T1000 (cell line): ENCODE data around the gene PPP2R2B.
"Not testable (repeated sequence)": the region's sequence is repeated elsewhere in the genome, so short reads cannot be mapped to it uniquely, and the experiment has no call there.

Source experiments
- DNase-seq: peaks from one replicate; lab custom pipeline; 2025; ENCODE audit warnings: mixed read lengths; lab: John Stamatoyannopoulos, UW

Gene PPP2R2B

DNA sequence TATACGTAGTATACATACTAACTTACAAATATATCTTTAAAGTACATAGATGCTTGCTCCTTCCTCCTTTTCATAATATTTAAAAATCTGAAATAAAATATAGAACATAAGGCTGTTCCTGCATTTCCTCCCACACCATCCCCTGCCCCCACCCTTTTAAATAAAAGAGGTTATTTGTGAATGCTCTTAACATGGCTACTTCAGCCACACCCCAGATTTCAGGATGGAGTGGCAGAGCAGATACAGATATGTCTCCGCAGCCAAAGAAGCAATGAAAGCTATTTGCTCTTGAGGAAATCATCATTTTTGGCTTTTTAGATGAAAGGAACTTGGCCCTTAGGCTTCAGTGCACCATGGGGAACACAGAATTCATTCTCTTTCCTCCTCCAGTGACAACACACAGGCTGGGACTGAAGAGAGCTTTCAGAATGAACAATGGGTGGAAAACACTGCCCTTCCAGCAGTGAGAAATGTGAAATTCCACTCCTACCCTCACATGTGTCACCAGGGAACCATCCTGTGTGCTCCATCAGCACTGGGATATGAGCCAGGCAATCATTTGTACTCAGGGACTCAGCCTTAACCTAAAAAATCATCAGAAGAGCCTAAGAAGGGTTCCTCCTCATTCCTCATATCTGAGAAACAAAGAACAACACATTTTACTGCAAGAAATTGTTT is 134.3 kb downstream of the PPP2R2B start:
- no peak for DNase-seq

DNA sequence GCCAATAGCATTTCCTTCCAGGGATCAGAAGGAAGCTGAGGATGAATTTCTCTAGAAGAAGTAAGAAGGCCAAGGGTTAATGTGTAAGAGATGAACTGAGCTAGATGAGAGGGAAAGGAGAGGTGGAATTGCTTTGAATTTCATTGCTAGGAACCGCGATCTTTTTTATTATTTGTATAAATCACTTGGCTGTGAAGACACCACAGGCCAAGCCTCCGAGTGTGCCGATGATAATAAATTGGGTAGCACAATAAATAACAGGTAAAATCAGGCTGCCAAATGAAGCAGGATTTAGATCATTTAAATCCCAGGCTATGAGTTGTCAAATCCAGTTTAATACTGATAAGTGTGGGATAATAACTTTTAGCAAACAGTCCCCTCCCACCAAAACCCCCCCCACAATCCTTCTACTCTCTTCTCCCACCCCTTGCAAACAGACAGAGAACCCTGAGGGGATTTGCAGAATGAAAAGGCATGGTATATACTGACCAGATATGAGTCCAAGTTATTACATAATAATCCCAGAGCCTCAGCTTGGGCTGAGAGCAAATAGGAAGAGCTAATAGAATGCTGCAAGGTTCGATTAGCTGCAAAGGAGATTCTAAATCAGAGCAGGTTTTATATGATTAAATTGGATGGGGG is 143.5 kb downstream of the PPP2R2B start:
- no peak for DNase-seq

DNA sequence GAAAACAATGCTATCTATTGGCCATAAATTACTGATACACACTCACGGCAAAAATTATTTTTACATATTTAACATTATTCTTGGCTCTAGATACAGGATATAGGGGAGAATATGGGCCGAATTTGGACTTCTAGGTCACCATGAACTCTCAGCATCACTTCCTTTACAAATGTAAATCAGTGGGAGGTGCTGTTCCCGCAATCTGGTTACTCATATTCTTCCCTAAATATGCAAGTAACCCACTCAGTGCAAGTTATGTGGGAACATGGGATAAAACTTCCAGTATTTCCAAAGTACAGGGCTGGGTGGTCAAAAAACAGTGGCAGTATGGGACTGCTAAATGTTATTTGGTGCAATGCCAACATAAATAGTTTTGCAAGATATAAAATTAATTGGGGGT is 145.6 kb downstream of the PPP2R2B start:
- no peak for DNase-seq

DNA sequence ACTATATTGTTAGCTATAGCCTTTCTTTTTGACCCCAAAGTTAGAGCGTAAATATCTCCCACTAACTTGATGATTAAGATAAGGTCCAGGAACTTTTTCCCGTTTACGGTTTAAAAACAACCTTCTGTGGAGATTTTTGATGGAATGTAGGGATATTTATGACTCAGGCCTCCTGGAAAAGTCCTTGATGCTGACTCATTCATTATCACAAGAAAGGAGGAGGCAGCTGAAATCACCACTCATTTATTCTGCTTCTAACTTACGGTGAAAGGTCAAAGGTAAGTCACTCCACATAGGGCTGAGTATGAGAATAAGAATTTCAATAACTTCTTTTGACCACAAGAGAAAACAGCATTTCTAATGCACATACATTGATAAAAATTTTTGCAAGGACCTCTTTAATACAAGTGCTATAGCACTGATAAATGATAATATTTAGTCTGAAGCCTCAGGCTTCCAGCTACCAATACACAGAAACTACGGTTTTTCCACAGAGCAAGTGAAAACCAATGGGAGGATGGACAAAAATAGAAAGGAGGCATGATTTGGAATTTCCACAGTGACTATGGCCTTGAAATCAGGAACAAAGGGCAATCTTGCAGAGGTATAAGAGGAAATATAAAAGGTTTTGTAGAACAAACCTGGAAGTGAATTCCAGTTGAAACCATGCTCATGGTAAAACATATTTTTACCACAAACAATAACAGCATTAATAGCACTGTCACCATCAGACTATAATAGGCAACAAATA is 146.5 kb downstream of the PPP2R2B start:
- DNase-seq = peak; percentile 21

DNA sequence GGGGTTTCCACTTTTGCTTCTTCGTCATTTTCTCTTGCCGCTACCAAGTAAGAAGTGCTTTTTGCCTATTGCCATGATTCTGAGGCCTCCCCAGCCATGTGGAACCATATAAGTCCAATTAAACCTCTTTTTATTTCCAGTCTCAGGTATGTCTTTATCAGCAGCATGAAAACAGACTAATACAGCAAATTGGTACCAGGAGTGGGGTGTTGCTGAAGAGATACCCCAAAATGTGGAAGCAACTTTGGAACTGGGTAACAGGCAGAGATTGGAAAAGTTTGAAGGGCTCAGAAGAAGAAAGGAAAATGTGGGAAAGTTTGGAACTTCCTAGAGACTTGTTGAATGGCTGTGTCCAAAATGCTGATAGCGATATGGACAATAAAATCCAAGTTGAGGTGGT is 149.8 kb downstream of the PPP2R2B start:
- DNase-seq = not testable (repeated sequence)

DNA sequence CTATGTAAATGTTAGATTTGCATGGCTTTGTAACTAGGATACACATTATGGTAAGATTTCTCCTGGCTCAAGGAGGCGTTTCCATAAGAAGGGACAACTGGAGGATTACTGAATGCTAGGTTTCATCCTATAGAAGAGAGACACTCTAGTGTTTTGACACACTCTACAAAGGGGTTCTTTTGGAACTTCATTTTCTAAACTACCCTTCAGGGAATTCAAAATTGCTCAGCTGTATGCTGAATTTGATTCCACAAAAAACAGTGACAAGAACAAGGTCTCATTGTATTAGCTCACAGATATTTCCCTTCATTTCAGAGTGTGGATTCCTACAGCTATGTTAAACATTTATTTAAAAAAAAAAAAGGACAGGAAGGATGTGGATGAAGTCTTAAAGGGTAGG is 151.7 kb downstream of the PPP2R2B start:
- no peak for DNase-seq

DNA sequence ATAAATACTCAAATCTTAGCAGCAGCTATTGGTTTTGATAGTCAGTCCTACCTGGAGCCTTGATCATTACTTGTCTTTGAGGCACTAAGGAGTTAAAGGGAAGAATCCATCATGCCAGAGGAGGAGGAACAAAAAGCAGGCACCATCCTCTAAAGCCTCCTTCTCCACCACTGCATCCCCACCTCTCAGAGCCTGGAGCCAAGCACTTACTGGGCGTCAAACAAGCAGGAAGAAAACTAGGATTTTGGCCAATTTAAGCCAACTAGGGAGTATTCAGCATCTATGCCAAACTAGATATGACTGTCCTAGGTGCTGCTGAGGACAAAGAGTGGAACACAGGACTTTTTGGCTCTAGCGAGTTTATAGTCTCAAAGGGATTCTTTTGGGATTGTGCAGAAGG is 152.5 kb downstream of the PPP2R2B start:
- DNase-seq = no peak

DNA sequence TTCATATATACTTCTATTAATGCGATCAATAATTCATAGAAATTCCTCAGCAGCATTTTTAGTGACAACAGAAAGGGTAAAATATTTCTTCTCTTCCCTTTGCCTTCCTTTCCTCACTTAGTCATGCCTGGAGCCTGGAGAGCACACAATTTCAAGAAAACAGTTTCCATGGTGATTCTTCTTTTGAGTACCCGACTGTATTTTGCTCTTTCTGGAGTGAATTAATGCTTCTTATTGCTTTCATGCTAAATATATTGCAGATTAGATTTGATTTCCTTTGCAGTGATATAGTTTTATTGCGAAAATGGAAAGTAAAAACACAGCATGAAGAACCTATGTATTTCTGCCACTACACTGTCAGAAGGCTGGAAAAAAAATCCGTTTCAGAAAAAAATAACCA is 153.5 kb downstream of the PPP2R2B start:
- DNase-seq = no peak

DNA sequence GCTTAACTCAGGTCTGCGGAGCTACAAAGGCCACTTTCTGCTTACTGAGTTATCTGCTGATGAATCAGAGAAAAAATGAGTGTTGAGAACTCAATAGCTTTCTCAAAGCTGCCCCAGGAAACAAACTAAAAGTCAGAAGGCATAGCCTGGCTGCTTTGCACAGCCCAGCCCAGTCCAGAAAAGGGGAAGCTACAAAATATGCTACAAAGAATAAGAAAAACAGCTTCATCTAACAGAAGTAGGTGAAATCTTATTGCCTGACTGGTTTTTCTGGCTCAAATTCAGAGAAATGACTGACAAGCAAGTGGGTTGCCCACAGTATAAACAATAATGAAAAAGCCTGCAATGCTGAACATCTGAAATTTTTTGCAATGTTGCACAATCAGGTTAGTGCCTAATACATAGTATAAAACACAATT is 156.2 kb downstream of the PPP2R2B start:
- DNase-seq = no peak

DNA sequence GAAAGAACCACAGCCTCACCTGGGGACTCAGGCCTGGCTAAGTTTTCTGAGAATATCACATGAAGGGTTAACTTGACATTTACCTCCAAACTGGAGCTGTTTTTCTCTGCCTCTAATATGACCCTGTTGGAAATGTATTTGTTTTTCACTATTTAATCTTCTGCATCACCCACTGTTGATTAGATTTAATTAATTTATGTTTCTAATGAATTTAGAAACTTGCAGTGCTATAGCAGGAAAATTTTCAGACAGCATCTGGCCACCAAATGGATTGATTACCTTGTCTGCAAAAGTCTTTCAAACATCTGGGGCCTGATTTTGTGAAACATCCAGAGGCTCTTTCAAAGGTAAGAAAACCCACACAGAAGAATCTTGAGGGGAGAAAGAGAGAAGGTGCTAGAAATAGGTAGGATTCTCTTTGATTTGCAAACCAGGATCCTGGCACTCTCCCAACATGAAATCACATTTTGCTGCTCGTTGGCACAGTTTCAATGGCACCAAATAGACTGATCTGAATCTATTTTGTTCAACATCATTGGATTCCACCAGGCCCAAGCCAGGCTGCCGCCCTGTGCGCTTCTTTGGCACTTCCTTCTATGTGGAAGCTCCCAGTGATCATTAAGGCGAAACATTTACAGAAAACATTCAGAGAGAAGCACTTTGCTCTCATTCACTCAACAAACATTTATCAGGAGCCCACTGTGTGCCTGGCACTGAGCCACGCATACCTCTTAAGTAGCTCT is 157.3 kb downstream of the PPP2R2B start:
- no peak for DNase-seq

DNA sequence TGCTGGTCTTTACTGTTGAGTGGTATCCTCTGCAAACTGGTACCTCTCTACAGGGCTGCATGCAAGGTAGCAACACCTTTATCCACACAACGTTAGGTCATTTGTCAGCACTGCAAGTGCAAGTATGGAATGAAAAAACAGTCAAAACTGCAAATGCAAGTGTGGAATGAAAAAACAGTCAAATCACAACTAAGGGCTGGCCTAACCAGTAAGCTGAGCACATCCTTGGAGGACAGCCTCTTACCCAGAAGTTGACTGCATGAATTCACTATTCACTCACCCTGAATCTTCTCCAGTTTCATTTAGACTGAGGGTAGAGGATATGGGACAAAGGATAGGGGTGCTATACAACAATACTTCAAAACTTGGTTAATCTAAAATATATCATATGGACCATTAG is 158.4 kb downstream of the PPP2R2B start:
- no peak for DNase-seq

DNA sequence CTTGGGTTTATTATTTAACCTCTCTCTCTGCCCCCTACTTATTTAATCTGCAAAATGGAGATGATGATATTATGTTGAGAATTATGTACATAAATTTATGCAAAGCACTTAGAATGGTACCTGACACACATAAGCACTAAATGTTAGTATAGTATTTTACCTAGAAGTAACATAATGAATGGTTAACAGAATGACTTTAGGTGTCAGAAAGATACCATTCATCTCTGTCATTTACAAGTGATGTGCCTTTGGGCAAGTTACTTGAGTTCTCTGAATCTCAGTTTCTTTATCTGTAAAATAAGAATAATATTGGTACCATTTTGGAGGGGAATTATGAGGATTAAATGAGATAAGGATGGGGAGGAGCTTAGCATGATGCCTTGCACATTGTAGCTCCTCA is 159.4 kb downstream of the PPP2R2B start:
- DNase-seq = no peak

DNA sequence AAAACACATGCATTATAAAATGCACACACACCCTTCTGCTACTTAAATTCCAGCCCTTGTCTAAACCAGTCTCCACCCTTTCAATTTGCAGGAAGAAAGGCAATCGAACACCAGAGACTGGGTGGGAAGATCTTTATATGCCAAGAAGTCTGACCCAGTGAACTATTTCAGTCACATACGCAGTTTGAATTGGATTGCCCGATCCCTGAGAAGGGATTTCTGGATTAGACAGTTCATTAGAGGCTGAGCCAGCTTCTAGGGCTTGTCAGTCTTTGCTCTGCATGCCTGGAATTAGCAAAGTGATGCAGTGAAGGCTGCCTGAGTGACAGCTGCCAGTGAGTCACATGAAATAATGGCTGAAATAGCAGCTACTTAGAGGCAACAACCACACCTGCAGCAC is 159.9 kb downstream of the PPP2R2B start:
- DNase-seq = no peak

DNA sequence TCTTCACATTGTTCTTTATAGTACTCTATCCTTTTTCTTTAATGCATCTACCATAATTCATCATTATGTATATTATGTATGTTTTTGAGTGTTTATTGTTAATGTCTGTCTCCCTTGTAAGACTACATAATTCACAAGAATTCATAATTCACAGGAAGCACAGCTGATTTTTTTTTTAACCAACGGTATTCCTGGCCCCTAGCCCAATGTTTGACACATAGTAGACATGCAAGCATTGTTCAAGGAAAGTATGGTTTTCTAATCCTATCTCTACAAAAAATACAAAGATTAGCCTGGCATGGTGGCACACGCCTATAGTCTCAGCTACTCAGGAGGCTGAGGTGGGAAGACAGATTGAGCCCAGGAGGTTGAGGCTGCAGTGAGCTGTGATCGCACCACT is 160.6 kb downstream of the PPP2R2B start:
- no peak for DNase-seq

DNA sequence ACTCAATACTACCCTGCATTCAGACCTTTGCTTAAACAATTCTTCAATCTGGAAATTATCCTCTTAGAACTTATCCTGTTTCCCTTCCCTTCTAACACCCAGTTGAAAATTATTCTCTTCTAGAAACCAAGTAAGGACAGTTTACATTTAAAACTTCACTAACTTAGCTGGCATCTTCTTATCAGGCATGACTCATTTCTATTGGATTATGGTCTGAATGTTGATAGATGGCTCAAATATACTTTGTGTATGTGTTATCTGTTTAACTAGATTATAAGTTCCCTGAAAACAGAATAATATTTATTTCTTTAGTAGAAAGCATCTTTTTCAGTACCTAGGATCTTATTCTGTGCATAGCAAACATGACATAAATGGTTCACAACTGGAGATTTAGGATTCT is 161.9 kb downstream of the PPP2R2B start:
- DNase-seq = no peak

DNA sequence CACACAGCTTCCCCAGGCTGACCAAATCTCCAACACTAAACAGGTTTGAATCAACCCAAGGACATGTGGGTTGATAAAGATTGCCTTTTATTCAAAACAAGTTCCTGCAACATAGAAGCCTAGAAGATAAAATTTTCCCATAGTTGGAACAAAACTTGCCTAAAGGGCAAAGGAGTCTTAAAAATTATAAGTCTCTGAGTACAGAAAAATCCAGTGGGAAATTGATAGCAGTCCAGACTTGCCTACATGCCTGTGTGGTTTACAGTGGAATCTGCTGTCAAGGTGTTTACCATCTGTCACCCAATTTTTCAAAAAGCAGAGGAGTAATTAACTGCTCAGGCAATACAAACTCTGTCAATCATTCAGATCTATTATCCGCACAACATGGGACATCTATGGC is 168.2 kb downstream of the PPP2R2B start:
- no peak for DNase-seq

DNA sequence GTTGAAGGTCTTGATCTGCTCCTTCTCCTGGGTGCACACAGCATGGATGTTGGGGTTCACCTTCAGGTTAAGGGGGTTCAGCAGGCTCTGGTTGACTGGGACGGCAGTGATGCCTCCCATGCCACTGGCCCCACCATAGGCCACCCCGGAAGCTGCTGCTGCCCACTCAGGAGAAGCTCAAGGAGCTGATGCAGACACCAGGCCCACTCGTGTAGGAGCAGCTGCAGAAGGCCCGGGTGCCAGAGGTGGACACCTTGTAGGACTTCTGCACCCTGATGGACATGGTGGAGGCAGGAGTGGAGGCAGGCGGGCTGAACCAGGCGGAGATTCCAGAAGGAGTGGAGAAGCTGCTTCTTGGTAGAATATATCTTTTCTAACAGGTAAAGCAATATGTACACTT is 171.2 kb downstream of the PPP2R2B start:
- DNase-seq = no peak

DNA sequence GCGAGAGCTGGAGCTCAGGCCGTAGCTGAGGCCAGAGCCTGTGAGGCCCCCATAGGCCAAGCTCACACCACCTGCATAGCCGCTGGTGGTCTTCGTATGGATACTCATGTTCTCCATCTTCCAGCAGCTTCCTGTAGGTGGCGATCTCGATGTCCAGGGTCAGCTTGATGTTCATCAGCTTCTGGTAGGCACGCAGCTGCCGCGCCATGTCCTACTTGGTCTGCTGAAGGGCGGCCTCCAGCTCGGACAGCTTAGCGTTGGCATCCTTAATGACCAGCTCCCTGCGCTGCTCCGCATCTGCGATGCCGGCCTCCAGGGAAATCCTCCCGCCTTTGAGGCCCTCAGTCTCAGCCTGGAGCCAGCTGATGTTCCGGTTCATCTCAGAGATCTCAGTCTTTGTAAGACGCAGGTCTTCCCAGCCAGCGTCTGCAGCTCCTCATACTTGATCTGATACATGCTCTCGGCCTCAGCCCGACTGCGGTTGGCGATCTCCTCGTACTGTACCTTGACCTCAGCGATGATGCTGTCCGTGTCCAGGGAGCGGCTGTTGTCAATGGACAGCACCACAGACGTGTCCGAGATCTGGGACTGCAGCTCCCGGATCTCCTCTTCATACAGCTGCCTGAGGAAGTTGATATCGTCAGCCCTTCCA is 172.1 kb downstream of the PPP2R2B start:
- DNase-seq = no peak

DNA sequence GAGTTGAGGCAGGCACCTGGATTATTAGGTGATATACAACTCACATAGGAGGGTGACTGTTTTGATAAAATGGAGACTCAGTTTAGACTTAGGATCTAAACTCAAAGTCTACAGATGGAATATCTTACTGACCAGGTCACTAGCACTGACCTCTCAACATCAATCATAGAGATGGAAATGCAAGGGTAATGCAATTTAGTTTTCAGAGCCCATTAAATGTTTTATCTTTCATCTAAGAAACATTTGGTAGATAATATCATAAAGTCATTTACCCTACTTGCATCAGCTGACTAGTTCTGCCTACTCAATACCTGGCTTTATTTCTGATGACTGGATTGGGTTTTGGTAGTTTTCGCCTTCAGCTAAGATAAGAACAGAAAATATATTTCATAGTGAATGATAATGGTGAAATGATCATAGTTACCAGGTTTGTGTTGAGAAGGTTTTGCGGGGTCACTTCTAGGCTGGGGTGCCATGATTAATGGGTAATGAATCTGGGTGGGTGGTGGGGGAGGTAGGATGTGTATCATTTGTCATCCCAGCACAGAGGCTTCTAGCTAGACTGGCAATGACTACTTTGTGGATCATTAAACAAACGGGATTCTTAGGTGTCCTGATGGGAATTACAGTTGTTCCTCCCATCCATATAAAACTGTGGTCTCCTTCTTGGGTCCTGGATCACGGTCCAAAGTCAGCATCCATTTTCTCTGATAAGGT is 173.4 kb downstream of the PPP2R2B start:
- no peak for DNase-seq

DNA sequence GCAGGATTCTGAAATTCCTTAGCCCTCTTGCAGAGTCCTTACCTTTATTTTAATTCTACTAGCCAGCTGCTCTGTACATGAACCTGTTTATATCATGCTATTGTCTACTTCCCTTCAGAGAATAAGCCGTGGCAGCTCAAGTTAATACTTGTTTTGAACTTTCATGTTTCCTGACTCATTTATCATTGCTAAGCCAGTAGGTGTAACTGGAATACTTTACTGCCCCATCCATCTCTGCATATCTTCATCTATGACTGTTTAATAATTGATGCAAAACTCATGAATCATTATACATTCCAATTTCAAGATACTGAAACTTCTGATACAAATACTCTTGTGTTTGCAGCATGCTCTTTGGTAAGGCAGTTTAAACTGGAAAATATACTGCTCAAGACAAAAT is 174.7 kb downstream of the PPP2R2B start:
- no peak for DNase-seq

DNA sequence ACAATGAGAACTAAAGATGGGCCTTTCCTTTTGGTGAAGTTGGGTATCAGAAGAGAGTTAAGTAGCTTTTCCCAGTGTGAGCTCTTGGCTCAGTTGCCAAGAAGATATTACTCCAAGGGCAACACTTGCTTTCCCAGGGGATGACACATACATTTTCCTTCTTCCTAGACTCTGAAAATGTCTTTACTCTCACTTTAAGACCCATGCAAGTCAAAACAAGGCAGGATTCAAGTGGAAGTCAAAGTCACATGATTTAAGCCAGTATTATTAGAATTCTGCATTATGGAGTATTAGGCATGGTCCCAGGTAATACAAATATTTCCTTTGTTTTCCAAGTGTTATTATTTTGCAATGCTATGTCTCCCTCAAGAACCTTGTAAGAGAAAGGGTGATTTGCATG is 175.1 kb downstream of the PPP2R2B start:
- DNase-seq = no peak
